Neuronal stem cell (in vitro differentiated cells): Measurements from ENCODE around the gene MID1IP1.

ENCODE experiments used
- DNase-seq: peaks from one replicate; pipeline ENCODE4 v3.0.0-alpha.2; 2013; ENCODE audit warnings: low spot score
- H2AFZ ChIP-seq: one replicate; pipeline ENCODE4 v1.6.1; 2013; ENCODE audit warnings: mild to moderate bottlenecking, low read length, inconsistent platforms
- H2AK5ac ChIP-seq: 2 replicates; pipeline ENCODE4 v1.6.1; 2013; ENCODE audit warnings: low read depth, mild to moderate bottlenecking, inconsistent platforms, low read length, moderate library complexity, mixed read lengths
- H2BK120ac ChIP-seq: 2 replicates; pipeline ENCODE4 v1.6.1; 2013; ENCODE audit warnings: low read depth, mild to moderate bottlenecking, inconsistent platforms, low read length, moderate library complexity, mixed read lengths
- H2BK12ac ChIP-seq: one replicate; pipeline ENCODE4 v1.6.1; 2013; ENCODE audit warnings: low read length, inconsistent platforms
- H2BK15ac ChIP-seq: 2 replicates; pipeline ENCODE4 v1.6.1; 2013; ENCODE audit warnings: mild to moderate bottlenecking, low read length, inconsistent platforms, mixed read lengths
- H2BK5ac ChIP-seq: one replicate; pipeline ENCODE4 v1.6.1; 2013; ENCODE audit warnings: inconsistent platforms, mild to moderate bottlenecking, low read length, moderate library complexity
- H3K14ac ChIP-seq: one replicate; pipeline ENCODE4 v1.6.1; 2013; ENCODE audit warnings: low read length, inconsistent platforms
- H3K18ac ChIP-seq: 2 replicates; pipeline ENCODE4 v1.6.1; 2013; ENCODE audit warnings: low read length, inconsistent platforms
- H3K23ac ChIP-seq: 2 replicates; pipeline ENCODE4 v1.6.1; 2013; ENCODE audit warnings: low read depth, mild to moderate bottlenecking, mixed read lengths, low read length, inconsistent platforms; ENCODE audit not compliant: poor library complexity
- H3K27ac ChIP-seq: replicated peaks from 3 replicates; pipeline ENCODE4 v1.5.1; 2013; ENCODE audit warnings: low read length, inconsistent platforms
- H3K27me3 ChIP-seq, 3 experiments: 2 replicates each; pipeline ENCODE4 v1.6.1; 2013; ENCODE audit warnings: low read length in 3 of 3, mild to moderate bottlenecking in 2 of 3, inconsistent platforms in 1 of 3, low read depth in 1 of 3, mixed read lengths in 1 of 3, moderate library complexity in 1 of 3; ENCODE audit not compliant: control insufficient read depth in 3 of 3, insufficient read depth in 3 of 3
- H3K36me3 ChIP-seq, 2 donors: replicated peaks in 1 of 2; 2 replicates each; pipeline ENCODE4 v1.6.1; 2013; ENCODE audit warnings: low read length in 2 of 2; ENCODE audit not compliant: control insufficient read depth in 2 of 2, insufficient read depth in 2 of 2
- H3K4ac ChIP-seq: 2 replicates; pipeline ENCODE4 v1.6.1; 2013; ENCODE audit warnings: inconsistent platforms, mild to moderate bottlenecking, low read length, moderate library complexity
- H3K4me1 ChIP-seq, 2 donors: 1 replicate in 1 of 2; 2 replicates in 1 of 2; pipeline ENCODE4 v1.6.1; 2013; ENCODE audit warnings: low read length in 2 of 2, low read depth in 1 of 2; ENCODE audit not compliant: control insufficient read depth in 2 of 2, insufficient read depth in 1 of 2
- H3K4me2 ChIP-seq: one replicate; pipeline ENCODE4 v1.6.1; 2013; ENCODE audit warnings: mild to moderate bottlenecking, low read length, inconsistent platforms; ENCODE audit not compliant: insufficient read depth, poor library complexity, severe bottlenecking
- H3K4me3 ChIP-seq, 2 donors: 2 replicates each; pipeline ENCODE4 v1.5.1; 2013; ENCODE audit warnings: low read length in 2 of 2, mild to moderate bottlenecking in 2 of 2, inconsistent platforms in 1 of 2, moderate library complexity in 1 of 2
- H3K79me1 ChIP-seq: one replicate; pipeline ENCODE4 v1.6.1; 2013; ENCODE audit warnings: low read depth, mild to moderate bottlenecking, inconsistent platforms, low read length, moderate library complexity
- H3K9ac ChIP-seq: one replicate; pipeline ENCODE4 v1.6.1; 2013; ENCODE audit warnings: mild to moderate bottlenecking, low read depth, low read length, inconsistent platforms; ENCODE audit not compliant: poor library complexity
- H3K9me3 ChIP-seq, 2 donors: replicated peaks in 1 of 2; 2 replicates each; pipeline versions ENCODE3 to v1.6.1; 2013; ENCODE audit warnings: low read length in 2 of 2, mild to moderate bottlenecking in 2 of 2, inconsistent platforms in 1 of 2, low read depth in 1 of 2, mixed read lengths in 1 of 2, moderate library complexity in 1 of 2; ENCODE audit not compliant: control insufficient read depth in 2 of 2, insufficient read depth in 1 of 2
- H4K8ac ChIP-seq: one replicate; pipeline ENCODE4 v1.6.1; 2013; ENCODE audit warnings: low read depth, mild to moderate bottlenecking, inconsistent platforms, low read length, moderate library complexity
- H4K91ac ChIP-seq: one replicate; pipeline ENCODE4 v1.6.1; 2013; ENCODE audit warnings: low read length, low read depth, mild to moderate bottlenecking, inconsistent platforms; ENCODE audit not compliant: poor library complexity
- WGBS, 2 donors: extraction: QIAGEN DNeasy Blood & Tissue Kit; methylation state at CpG; one replicate each; pipeline ENCODE4 v1.1.7; 2013; ENCODE audit warnings: missing lambda C conversion rate in 2 of 2, mixed read lengths in 1 of 2; ENCODE audit not compliant: insufficient read length in 2 of 2, insufficient replicate concordance in 1 of 2; ENCODE audit errors: extremely low coverage in 2 of 2; 5-methylcytosine and 5-hydroxymethylcytosine counted together

The MID1IP1 gene

GRCh38 chrX:38850807-38851544 lies 49.7 kb downstream of the MID1IP1 start:
- H3K23ac ChIP-seq: no peak overlapping the region

GRCh38 chrX:38854305-38854704 lies 53.0 kb downstream of the MID1IP1 start:
- no peak overlapping the region for H3K18ac ChIP-seq
- H2BK15ac ChIP-seq: no peak overlapping the region
- no peak overlapping the region for H4K91ac ChIP-seq
- no peak overlapping the region for H2BK12ac ChIP-seq
- H3K4ac ChIP-seq: no peak overlapping the region
- H2AK5ac ChIP-seq: no peak overlapping the region
- H3K23ac ChIP-seq: no peak overlapping the region
- no peak overlapping the region for H3K4me2 ChIP-seq
- peaks cover 0 to 4% (median 0%) of the 10 kb centered on the region in 3 experiments for H3K27me3 ChIP-seq
- H2BK120ac ChIP-seq: no peak overlapping the region
- no CpG with 5 or more reads among the region's 3 CpGs for WGBS, 2 donors
- H2AFZ ChIP-seq: no peak overlapping the region
- no peak overlapping the region for H4K8ac ChIP-seq
- no peaks in the 10 kb centered on the region for H3K4me1 ChIP-seq
- H3K9ac ChIP-seq: no peak overlapping the region
- H3K14ac ChIP-seq: no peak overlapping the region
- H2BK5ac ChIP-seq: no peak overlapping the region
- no peak overlapping the region for H3K27ac ChIP-seq
- no peaks in the 10 kb centered on the region for H3K79me1 ChIP-seq
- DNase-seq: no peak
- H3K36me3 ChIP-seq: no peaks in the 10 kb centered on the region
- no peaks in the 10 kb centered on the region for H3K9me3 ChIP-seq
- no peak overlapping the region for H3K4me3 ChIP-seq

More at GRCh38 chrX:38850807-38851544, 49.7 kb downstream of the MID1IP1 start:
- Histone ChIP-seq H3K4me3 (no peak overlapping the region), H3K4me1 (no peaks in the 10 kb centered on the region), H2BK15ac (no peak overlapping the region), H3K36me3 (no peaks in the 10 kb centered on the region), H4K8ac (no peak overlapping the region), H3K9me3 (no peaks in the 10 kb centered on the region), H2BK12ac (no peak overlapping the region), H3K27me3 (peaks cover 0 to 4% (median 0%) of the 10 kb centered on the region in 3 experiments), H3K14ac (no peak overlapping the region), H2AFZ (no peak overlapping the region), H2BK5ac (no peak overlapping the region), H3K4ac (no peak overlapping the region), H3K18ac (no peak overlapping the region), H4K91ac (no peak overlapping the region), H2BK120ac (no peak overlapping the region), H3K27ac (no peak overlapping the region), H3K4me2 (no peak overlapping the region), H3K9ac (no peak overlapping the region), H2AK5ac (no peak overlapping the region), H3K79me1 (no peaks in the 10 kb centered on the region)
- DNase-seq: no peak
- no CpG with 5 or more reads among the region's 6 CpGs for WGBS, 2 donors
